Skin epidermis (tissue), 12 donors: ENCODE data around the gene CIRBP.

Experiments used
- H3K27ac ChIP-seq, 21 experiments: fragments of 200-600 bp; sonication (generic) in 11 of 21; one replicate each; pipeline ENCODE4 v1.5.0; 2020; ENCODE audit warnings: mild to moderate bottlenecking in 3 of 21, inconsistent platforms in 2 of 21, moderate library complexity in 2 of 21
- H3K4me3 ChIP-seq, 7 experiments: fragments of 200-600 bp; sonication (generic) in 2 of 7; one replicate each; pipeline ENCODE4 v1.5.0; 2020; ENCODE audit warnings: inconsistent platforms in 2 of 7, mild to moderate bottlenecking in 2 of 7, moderate library complexity in 1 of 7

CIRBP gene

GRCh38 chr19:1274081-1274851 lies 5.1 kb downstream of the CIRBP start:
- peak overlapping the region; percentile 34 to 99 (median 96) for H3K27ac ChIP-seq
- H3K4me3 ChIP-seq = peak overlapping the region; percentile 45 to 72 (median 59)

- H3K27ac ChIP-seq = peak overlapping the region; percentile 34 to 99 (median 96)
- peak overlapping the region; percentile 45 to 72 (median 59) for H3K4me3 ChIP-seq
Measured at GRCh38 chr19:1274852-1275259, 5.7 kb downstream of the CIRBP start.

- Histone ChIP-seq H3K27ac (peak within 1 kb of the TSS; percentile 69 to 99 (median 96)), H3K4me3 (peak within 1 kb of the TSS; percentile 45 to 72 (median 59))
Measured at GRCh38 chr19:1275260-1275975, 6.3 kb downstream of the CIRBP start, which contains the start of gene FAM174C. Gene FAM174C (plus strand): TSS chr19:1275530. CDS start chr19:1275550, 20 bp downstream.

- H3K27ac ChIP-seq = peak overlapping the region; percentile 69 to 99 (median 96)
- peak overlapping the region; percentile 45 to 72 (median 59) for H3K4me3 ChIP-seq
Measured at GRCh38 chr19:1275976-1276627, 7.0 kb downstream of the CIRBP start.

GRCh38 chr19:1276628-1277022 lies 7.5 kb downstream of the CIRBP start:
- peak overlapping the region in 6 of 7 experiments; percentile 57 to 72 (median 60) for H3K4me3 ChIP-seq
- H3K27ac ChIP-seq = peak overlapping the region in 19 of 21 experiments; percentile 82 to 99 (median 96)

GRCh38 chr19:1277061-1277460 lies 7.9 kb downstream of the CIRBP start:
- H3K4me3 ChIP-seq = no peak overlapping the region

GRCh38 chr19:1278074-1278473 lies 8.9 kb downstream of the CIRBP start:
- no peak overlapping the region for H3K27ac ChIP-seq
- H3K4me3 ChIP-seq = no peak overlapping the region

More at GRCh38 chr19:1277061-1277460, 7.9 kb downstream of the CIRBP start:
- peak overlapping the region in 6 of 21 experiments; percentile 84 to 97 (median 96) for H3K27ac ChIP-seq

- H3K27ac ChIP-seq = no peak overlapping the region
Measured at GRCh38 chr19:1278713-1279660, 9.9 kb downstream of the CIRBP start.

GRCh38 chr19:1279782-1280341 lies 10.7 kb downstream of the CIRBP start:
- Histone ChIP-seq H3K4me3 (no peak overlapping the region), H3K27ac (no peak overlapping the region)

More at GRCh38 chr19:1278713-1279660, 9.9 kb downstream of the CIRBP start:
- no peak overlapping the region for H3K4me3 ChIP-seq

GRCh38 chr19:1280636-1281568 lies 11.8 kb downstream of the CIRBP start:
- Histone ChIP-seq H3K27ac (no peak overlapping the region), H3K4me3 (no peak overlapping the region)

- Histone ChIP-seq H3K4me3 (no peak overlapping the region), H3K27ac (no peak overlapping the region)
Measured at GRCh38 chr19:1281569-1282287, 12.6 kb downstream of the CIRBP start.

GRCh38 chr19:1282588-1283206 lies 13.6 kb downstream of the CIRBP start:
- H3K27ac ChIP-seq = no peak overlapping the region
- H3K4me3 ChIP-seq = no peak overlapping the region

- Histone ChIP-seq H3K4me3 (no peak overlapping the region), H3K27ac (no peak overlapping the region)
Measured at GRCh38 chr19:1283207-1283916, 14.2 kb downstream of the CIRBP start.

GRCh38 chr19:1283917-1284292 lies 14.8 kb downstream of the CIRBP start:
- no peak overlapping the region for H3K4me3 ChIP-seq
- H3K27ac ChIP-seq = no peak overlapping the region

GRCh38 chr19:1284293-1284978 lies 15.3 kb downstream of the CIRBP start:
- H3K4me3 ChIP-seq = no peak overlapping the region
- no peak overlapping the region for H3K27ac ChIP-seq
